Dedifferentiated amniotic fluid mesenchymal stem cell (primary cell): ENCODE results near the gene NRG3.
"Not testable (repeated sequence)": the region's sequence is repeated elsewhere in the genome, so short reads cannot be mapped to it uniquely, and the experiment has no call there.

Experiments used
- DNase-seq: peaks from one replicate; pipeline ENCODE4 v3.0.0-alpha.2; 2016; ENCODE audit errors: extremely low spot score

NRG3 gene

DNA sequence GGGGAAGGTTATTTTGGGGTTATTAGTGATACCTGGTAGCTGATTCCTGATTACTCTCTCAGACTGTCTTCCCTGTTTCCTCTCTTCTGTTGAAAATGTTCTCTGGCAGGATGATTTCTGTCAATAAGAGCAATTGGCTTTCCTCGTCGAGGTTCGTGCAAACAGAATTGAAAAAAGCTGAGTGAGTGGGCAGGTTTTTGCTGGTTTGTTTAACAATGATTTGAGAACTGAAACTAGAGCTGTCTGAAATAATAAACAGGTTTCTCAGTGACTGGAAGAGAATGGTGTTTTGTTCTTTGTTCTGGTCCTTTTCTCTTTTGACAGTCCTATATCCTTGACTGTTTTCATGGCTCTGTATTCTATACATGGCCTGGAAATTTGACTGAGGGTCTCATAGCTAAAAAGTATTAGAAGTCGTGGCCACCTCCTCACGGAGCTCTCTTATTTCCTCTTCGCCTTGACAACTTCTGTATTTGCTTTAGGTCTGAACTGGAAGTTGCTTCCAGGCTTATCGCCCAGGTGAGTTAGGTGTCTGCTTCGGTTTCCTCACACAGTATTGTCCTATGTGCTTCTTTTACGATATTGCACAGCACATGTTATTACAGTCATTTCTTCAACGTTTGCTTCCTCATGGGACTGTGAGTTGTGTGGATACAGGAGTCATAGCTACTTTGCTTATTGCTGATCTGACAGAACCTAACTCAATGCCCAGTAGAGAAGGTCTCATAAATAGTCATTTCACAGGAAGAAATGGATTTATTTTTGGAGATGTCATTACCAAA is 403.6 kb downstream of the NRG3 start:
- no peak for DNase-seq

DNA sequence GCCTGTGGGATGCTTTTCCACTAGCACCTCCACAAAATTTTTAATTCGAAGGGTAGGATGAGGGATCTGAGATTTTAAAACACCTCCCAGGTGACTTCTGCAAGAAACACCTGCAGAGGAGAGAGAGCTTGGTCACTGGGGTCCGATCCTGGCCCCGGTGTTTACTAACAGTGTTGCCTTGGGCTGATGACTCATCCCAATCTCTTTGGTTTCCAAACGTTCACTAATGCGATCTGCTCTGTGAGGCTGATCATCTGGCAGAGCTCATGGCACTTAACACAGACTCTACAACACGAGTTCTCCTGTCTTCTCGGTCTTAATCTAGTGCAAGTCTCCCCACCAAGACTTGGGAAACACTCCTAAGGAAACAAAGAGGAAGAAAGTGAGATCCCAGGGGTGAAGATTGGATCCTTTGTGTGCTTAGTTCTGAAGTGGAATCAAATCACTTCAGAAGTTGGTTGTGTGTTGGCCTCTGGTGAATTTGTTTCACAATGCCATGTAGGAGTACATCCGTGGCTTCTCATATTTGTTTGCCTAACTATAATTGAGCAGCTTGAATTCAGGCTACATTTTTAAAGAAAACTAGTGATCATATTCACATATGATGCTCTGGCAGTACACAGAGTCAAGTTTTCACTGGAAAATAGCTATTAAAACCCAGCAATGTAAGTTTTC is 407.9 kb downstream of the NRG3 start:
- no peak for DNase-seq

DNA sequence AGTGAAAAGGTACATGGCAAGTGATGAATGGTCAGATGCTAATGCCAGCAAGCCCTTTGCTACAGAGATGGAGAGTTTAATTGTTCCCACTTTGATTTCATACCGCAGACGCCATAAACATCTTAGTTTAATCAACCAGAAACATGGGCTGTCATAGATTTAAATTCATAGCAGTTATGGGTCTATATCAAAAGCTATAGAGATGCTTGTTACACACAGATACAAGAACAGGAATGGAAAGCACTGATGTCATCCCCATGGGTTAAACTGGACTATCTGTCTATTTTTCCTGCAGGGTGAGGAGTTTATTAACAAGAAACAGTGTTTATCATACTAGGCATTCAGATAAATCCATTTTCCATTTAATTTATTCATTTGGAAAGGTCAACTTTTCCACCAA is 409.2 kb downstream of the NRG3 start:
- no peak for DNase-seq

DNA sequence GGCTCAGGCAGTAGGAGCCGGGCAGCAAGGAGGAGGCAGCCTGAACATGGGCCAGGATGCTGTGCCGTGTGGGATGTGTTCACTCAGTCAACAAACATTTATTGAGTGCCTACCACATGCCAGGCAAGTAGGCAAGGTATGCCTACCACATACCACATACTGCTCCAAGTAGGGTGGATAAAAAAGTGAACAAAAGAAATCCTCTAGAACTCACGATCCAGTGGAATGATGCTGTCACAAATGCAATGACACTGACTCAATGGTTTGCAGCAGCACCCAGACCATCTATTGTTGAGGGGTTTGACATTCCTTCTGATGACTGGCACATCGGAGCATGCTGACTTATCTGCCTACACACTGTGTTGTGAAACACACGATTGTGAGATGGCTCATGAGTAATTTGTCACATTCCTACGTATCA is 413.5 kb downstream of the NRG3 start:
- no peak for DNase-seq

DNA sequence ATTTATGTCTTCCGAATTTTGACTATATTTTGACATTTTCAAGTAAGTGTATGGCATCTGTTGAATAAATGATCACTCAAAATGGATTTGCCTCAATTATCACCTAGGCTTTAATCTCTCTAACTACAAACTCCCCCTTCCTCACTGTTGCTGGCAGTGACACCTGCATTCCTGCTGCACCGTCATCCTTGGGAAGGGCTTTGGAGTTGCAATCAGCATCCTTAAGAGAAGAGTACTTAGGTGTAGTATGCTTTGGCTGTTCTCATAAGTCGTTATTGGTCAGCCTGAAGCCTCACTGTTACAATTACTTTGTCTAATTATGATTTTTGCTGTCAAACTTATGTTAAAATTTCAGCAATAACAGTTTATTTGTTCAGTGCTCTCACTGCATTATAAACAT is 415.0 kb downstream of the NRG3 start:
- no peak for DNase-seq

DNA sequence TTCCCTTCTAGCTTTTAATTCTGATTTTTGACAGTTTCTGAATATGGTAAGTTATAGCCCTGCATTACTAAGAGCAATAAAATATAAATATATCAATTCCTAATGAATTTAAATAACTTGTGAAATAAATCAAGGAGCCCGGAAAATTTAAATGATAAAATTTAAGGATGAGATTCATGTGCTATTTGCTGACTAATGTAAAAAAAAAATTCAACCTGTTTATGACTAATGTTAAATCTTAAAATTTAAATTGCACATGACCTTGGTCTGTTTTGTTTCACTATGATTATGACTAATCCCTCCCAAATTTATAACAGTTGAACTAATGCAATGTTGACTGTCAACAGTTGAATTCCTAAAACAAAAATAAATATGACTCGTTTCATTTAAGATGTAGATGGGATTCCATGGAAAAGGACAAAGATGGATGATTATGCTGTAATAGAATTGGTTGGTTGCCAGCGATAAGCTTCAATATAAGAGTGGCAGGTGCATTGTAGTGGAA is 419.9 kb downstream of the NRG3 start:
- no peak for DNase-seq

DNA sequence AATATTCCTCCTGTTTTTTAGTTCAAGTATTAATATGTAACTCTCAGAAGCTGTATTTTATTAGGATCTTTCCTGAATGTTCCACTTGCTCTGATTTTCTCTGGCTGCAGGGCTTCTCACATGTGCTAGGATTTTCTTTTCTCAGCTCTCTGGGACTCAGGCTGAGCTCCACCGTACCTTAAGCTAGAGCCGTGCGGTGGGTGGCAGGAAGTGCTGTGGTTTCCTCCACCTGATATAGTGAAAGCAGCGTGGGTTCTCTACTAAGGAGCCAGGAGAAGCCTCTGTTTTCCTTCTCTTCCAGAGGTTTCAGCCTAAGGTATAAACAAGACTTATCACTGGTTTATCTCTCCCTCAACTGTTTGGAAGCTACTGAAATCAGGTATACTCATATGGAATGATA is 433.6 kb downstream of the NRG3 start:
- no peak for DNase-seq

DNA sequence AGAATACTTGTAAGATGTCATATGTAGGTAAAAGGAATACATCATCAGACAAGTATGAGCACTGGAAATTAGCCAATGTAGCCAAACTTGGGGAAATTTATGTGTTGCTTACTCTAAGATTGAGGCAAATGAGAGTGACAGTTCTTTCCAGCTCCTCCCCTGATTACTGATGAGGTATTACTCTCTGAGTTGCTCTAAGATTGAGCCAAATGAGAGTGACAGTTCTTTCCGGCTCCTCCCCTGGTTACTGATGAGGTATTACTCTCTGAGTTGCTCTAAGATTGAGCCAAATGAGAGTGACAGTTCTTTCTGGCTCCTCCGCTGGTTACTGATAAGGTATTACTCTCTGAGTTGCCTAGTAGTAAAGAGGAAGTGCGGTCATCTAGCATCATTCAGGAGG is 435.8 kb downstream of the NRG3 start:
- DNase-seq, result no peak

DNA sequence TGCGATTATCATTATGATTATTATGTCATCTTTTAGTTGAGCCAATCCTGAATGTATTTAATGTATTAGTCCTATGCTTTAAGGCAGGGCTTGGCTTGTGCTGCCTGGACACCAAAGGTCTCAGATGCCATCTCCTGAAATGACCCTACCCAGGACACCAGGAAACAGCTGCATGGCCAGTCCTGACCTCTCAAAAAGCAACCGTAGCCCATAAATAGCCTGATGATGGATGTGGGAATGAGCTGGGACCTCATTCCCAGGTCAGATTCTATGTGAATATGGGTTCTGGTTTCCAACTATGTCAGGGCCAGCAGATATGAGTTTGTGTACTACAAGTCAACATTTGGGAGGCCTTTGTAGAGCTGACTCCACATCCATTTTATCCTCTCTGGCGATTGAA is 438.4 kb downstream of the NRG3 start:
- DNase-seq, result no peak

DNA sequence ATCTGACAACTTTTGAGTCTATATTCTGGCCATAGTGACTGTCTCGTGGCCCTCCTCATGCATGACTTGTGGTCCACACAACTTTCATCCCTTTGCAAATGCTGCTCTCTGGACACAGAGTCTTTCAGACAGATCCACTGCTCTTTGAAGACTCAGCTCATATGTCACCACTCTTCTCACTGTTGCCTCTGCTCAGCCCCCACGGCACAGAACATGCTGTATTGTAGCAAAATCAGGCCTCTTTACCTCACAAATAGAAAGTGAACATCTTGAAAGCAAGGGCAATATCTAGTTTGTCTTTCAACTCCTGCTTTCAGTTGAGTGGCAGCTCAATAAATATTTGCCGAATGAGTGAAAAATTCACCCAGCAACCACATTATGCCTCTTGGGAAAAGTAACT is 443.5 kb downstream of the NRG3 start:
- DNase-seq, result no peak

DNA sequence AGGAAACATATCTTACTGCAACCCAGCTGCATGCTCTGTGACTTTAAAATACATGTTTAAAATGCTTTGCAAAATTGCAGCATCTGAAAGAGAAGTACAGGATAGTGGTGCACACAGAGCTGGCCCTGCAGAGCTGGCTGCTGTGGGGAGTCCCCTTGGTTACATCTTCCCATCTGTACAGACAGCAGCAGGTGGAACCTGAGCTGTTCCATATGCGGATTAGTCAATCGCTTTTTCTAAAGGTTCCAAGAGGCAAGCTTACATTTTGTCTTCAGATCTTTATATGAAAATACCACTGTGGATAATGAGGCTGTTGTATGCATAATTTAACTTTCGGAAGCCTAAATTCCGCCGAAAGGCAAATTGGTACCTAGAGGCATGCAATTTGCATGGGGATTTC is 444.1 kb downstream of the NRG3 start:
- DNase-seq, result no peak

DNA sequence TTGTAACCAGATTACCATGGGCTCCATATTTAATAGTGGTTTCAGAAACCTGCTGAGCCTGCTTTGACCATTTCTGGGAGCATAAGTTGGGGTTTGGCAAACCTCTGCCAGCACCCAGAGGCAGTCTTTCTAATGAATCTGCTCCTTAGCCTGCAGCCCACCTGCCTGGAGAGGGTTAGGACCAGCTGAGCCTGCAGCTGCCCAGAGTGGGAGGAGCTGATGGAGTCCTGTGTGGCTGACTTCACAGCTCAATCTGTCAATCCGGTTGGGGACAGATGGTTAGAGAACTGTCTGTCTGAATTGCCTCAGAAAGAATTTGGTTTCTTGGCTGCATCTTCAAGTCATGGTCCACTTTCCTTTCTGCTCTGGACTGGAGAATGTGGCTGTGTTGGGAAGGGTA is 444.6 kb downstream of the NRG3 start:
- DNase-seq, result no peak

DNA sequence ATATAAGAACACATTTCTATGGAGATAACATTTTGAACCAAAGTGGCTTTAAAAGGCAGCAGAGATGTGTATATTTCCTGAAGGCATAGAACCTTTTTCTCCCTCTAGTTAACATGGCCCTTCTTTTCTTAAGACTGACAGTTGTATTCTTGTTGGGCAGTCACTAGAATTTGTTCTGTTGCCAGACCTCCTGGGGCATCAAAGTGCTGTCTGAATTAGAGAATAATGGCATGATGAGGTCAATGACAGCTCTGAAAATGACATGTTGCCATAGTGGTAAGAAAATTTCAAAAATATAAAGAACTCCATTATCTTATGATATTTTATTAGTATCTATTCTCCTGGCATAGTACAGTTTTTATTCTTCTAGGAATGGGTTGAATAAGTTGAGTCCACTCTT is 446.7 kb downstream of the NRG3 start:
- DNase-seq, result no peak

DNA sequence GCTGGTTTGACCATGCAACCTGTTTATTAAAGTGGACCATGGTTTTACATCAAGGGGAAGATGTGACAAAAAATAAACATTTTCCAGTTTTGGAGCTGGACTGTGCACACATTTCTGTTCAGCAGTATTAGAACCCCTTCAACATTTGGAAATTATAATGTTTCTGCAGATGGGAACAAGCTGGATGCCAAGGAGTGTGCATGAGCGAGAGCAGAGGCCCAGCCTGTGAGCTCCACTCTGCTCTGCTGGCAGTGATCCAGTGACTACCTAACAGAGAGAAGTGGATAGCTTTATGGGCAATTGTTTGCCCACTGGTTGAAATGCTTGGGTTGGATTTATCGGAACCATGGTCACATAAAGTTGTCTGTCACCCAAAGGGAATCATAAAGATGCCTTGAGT is 456.7 kb downstream of the NRG3 start:
- no peak for DNase-seq

DNA sequence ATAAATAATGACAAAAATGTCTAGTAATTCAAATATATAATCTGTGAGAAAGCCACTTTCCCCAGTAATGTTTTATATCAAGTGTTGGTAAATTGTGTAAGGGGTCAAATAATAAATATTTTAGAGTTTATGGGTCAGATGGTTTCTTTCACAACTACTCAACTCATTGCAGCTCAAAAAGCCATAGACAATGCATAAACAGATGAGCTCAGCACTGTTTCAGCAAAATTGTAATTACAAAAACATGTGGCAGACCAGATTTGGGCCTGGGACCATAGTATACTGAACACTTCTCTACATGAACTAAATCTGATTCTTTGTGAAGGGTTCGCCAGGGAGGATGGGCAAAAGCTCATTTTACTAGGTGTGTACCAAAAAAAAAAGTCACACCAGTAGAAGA is 460.8 kb downstream of the NRG3 start:
- DNase-seq, result no peak

DNA sequence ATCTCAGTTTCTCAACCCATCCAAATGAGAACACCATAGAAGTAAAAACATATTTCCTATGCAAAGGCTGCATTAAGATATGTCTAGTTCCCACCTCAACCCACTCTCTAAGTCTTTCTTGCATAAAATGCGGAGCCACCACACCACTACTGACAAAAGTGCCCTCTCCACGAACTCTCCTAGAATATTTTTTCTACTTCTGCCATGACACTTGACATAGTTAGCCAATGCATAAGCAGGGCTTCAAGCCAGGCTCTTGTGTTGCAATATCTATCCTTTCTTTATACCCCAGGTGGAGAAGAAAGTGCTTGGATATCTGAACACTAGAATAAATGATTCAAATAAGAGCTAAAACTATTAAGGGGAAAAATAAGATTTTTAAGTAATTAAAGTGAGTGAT is 465.2 kb downstream of the NRG3 start:
- no peak for DNase-seq

DNA sequence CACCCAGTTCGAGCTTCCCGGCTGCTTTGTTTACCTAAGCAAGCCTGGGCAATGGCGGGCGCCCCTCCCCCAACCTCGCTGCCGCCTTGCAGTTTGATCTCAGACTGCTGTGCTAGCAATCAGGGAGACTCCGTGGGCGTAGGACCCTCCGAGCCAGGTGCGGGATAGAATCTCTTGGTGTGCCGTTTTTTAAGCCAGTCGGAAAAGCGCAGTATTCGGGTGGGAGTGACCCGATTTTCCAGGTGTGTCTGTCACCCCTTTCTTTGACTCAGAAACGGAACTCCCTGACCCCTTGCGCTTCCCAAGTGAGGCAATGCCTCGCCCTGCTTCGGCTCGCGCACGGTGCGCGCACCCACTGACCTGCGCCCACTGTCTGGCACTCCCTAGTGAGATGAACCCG is 474.6 kb downstream of the NRG3 start:
- not testable (repeated sequence) for DNase-seq

DNA sequence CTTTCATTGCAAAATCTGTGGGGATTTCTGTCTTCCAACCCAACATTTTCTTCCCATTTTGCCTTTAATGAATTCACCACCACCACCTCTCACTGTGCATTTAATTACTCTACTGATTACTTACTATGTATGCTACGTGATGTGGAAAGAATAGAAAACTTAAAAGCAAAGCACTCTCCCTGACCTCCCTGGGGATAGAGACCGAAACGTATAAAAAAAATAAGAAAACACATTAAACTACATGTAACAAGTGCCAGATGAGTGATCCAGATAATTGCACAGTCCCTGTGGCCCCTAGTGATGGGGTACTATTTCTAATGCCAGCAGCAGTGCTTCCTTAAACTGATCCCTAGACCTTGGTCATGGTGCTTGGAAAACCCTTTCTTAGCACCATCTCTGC is 478.4 kb downstream of the NRG3 start:
- no peak for DNase-seq

DNA sequence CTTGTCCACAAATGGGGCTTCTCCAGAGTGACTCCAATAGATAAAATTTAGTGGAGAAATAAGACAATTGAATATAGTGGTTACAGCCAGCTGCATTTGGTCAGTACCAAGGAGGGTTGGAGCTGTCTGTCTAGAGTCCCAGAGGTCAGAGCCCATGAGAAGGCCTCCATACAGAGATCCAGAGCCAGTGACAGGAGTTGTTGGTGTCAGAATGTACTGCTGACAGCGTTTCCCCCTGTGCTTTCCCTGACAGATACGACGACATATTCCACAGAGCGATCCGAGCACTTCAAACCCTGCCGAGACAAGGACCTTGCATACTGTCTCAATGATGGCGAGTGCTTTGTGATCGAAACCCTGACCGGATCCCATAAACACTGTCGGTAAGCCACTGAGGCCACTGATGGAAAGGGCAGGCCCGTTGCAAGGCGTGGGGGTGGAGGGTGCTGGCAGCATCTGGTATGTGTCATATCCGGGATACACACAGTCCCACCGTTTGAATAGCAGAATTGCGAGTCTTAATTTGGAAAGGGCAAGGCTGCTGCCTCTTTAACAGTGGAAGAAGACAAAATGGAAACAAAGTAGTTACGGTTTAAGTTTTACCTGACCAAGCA is 483.6 kb downstream of the NRG3 start:
- DNase-seq, result no peak

DNA sequence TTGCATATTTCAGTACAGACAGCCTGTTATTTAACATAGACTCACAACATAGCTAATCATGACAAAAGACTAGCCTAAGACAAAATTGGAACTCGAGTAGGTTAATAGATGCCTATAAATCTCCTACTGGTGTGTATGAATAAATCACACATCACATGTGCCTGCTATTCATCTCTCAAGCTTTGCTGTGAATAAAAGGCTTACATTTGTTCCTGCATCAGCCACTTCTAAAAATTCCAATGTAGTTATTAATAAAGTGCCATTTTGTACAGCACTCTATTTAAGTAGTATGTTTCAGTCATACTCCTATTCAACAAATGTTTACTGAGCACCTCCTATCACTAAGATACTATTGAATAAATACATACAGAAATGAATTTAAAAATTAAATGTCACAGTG is 486.3 kb downstream of the NRG3 start:
- DNase-seq, result no peak

DNA sequence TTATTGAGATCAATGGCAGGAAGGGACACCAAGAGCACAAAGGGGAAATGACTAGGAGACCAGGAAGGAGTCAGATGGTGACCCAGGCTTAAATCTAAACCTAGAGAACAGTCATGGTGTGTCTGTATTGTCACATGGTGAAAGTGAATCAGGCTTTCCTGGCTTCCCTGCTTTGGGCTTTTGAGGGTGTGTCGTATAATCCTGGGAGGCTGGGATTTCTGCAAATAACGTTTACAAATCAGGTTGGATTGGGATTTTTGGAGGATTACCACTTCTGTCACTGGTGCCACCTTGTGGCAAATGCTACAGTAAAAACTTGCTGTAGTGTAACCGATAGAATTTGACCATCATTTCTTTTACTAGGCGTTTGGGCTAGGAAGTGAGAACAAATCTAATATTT is 502.6 kb downstream of the NRG3 start:
- DNase-seq, result no peak

DNA sequence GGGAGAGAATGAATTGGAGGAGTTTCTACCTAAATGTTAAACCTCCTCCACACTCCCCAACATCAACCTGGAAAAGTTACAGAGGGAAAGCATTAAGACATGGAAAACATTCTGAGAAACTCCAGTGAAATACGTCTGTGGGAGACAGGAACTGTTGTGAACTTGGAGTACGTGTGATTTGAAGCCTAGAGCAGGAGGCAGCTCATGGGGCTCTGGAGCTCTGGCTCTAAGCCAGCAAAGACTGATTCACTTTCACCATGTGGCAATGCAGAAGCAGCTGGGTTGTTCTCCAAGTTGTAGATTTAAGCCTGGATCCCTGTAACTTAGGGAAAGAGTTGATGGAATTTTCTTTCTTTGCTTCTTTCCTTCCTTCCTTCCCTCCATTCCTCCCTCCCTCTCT is 503.2 kb downstream of the NRG3 start:
- DNase-seq, result no peak

DNA sequence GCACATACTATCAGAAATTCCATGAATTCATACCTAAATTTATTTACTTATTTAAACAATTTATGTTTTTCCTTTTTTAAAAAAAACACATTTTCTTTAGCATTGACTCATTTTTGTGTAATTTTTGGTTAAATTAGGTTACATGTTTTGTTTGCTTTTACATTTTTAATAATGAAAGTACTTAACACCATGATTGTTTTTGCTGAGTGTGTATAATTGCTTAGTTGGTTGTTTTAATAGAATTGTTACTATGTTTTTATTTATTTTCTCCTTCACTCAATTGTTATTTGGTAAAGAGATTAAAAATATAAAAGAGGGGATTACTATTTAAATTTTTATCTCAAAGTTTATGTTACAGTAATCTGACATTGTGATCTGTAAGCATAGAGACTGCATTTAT is 508.4 kb downstream of the NRG3 start:
- DNase-seq, result no peak
